GM21619 (cell line): ENCODE results near the gene MAP3K5.
"Not testable (repeated sequence)": the region's sequence is repeated elsewhere in the genome, so short reads cannot be mapped to it uniquely, and the experiment has no call there.

Experiments used
- ATAC-seq: cut with Tn5 transposase; IDR thresholded peaks from one replicate; pipeline ENCODE4 v1.9.1; 2021; ENCODE audit not compliant: unreplicated experiment

The MAP3K5 gene

GRCh38 chr6:136792410-136793262 is at the start of gene MAP3K5:
Gene MAP3K5 (minus strand): TSS chr6:136792477. CDS start chr6:136792157, 320 bp downstream.
- ATAC-seq, result peak; percentile 62

GRCh38 chr6:136840276-136841001 is 48.2 kb upstream of the MAP3K5 start:
- no peak for ATAC-seq

GRCh38 chr6:136831873-136832562 is 39.7 kb upstream of the MAP3K5 start:
- no peak for ATAC-seq

GRCh38 chr6:136826216-136826615 is 33.9 kb upstream of the MAP3K5 start:
- ATAC-seq, result no peak

GRCh38 chr6:136823128-136823660 is 30.9 kb upstream of the MAP3K5 start:
- no peak for ATAC-seq

GRCh38 chr6:136822376-136823127 is 30.3 kb upstream of the MAP3K5 start, which contains the start of gene PEX7:
Gene PEX7 (plus strand): TSS chr6:136822592. CDS start chr6:136822666, 74 bp downstream.
- ATAC-seq, result peak; percentile 97

GRCh38 chr6:136822046-136822375 is 29.7 kb upstream of the MAP3K5 start:
- no peak for ATAC-seq

GRCh38 chr6:136820561-136820960 is 28.3 kb upstream of the MAP3K5 start:
- ATAC-seq, result no peak

GRCh38 chr6:136816656-136817055 is 24.4 kb upstream of the MAP3K5 start:
- no peak for ATAC-seq

GRCh38 chr6:136815608-136816007 is 23.3 kb upstream of the MAP3K5 start:
- not testable (repeated sequence) for ATAC-seq

GRCh38 chr6:136812174-136812573 is 19.9 kb upstream of the MAP3K5 start:
- ATAC-seq, result no peak

- ATAC-seq, result no peak
Observed at GRCh38 chr6:136811272-136811671, 19.0 kb upstream of the MAP3K5 start.

GRCh38 chr6:136809091-136809860 is 17.0 kb upstream of the MAP3K5 start:
- no peak for ATAC-seq

- no peak for ATAC-seq
Observed at GRCh38 chr6:136803608-136804007, 11.3 kb upstream of the MAP3K5 start.

- no peak for ATAC-seq
Observed at GRCh38 chr6:136801581-136801980, 9.3 kb upstream of the MAP3K5 start.

- ATAC-seq, result no peak
Observed at GRCh38 chr6:136798044-136798443, 5.8 kb upstream of the MAP3K5 start.

GRCh38 chr6:136795996-136796395 is 3.7 kb upstream of the MAP3K5 start:
- ATAC-seq, result no peak

GRCh38 chr6:136795386-136795785 is 3.1 kb upstream of the MAP3K5 start:
- ATAC-seq, result no peak

GRCh38 chr6:136793363-136793762 is 1.1 kb upstream of the MAP3K5 start:
- no peak for ATAC-seq

GRCh38 chr6:136792095-136792409 is 225 bp downstream of the MAP3K5 start:
- no peak for ATAC-seq
